Smooth muscle cell (in vitro differentiated cells): ENCODE results near the gene ARHGAP25. TPM values are rescaled to one million over a fixed set of nuclear protein-coding genes. Genes with fewer than 3 reads are reported as not detected.
A peak's percentile ranks its signal among the peaks of the same experiment; 100 is the strongest.

ENCODE experiments used
- DNase-seq: peaks from one replicate; lab custom pipeline; 2025; ENCODE audit not compliant: unreplicated experiment; lab: John Stamatoyannopoulos, UW
- H2AFZ ChIP-seq: fragments of 200-600 bp; sonication (generic); 2 replicates; pipeline ENCODE4 v1.6.0; 2016; ENCODE audit warnings: antibody characterized with exemption, low read depth, mild to moderate bottlenecking
- H3F3A ChIP-seq: fragments of 200-600 bp; sonication (generic); 2 replicates; pipeline ENCODE4 v1.6.0; 2017; ENCODE audit warnings: antibody characterized with exemption, low read depth
- H3K27ac ChIP-seq: fragments of 200-600 bp; sonication (generic); 2 replicates; pipeline ENCODE4 v1.5.1; 2016; ENCODE audit warnings: low read depth, mild to moderate bottlenecking
- H3K27me3 ChIP-seq: fragments of 200-600 bp; sonication (generic); 2 replicates; pipeline ENCODE4 v1.6.1; 2016; ENCODE audit warnings: low read depth, mild to moderate bottlenecking
- H3K36me3 ChIP-seq: fragments of 200-600 bp; sonication (generic); 2 replicates; pipeline ENCODE4 v1.5.1; 2016; ENCODE audit warnings: low read depth
- H3K4me1 ChIP-seq: fragments of 200-600 bp; sonication (generic); 2 replicates; pipeline ENCODE4 v1.5.1; 2016; ENCODE audit warnings: low read depth
- H3K4me2 ChIP-seq: fragments of 200-600 bp; sonication (generic); 2 replicates; pipeline ENCODE4 v1.6.0; 2016; ENCODE audit warnings: mild to moderate bottlenecking
- H3K4me3 ChIP-seq: fragments of 200-600 bp; sonication (generic); 2 replicates; pipeline ENCODE4 v1.5.1; 2016; ENCODE audit warnings: mild to moderate bottlenecking
- H3K79me2 ChIP-seq: fragments of 200-600 bp; sonication (generic); 2 replicates; pipeline ENCODE4 v1.6.0; 2016; ENCODE audit warnings: low read depth, mild to moderate bottlenecking
- H3K9ac ChIP-seq: fragments of 200-600 bp; sonication (generic); 2 replicates; pipeline ENCODE4 v1.6.0; 2016; ENCODE audit warnings: low read depth
- H3K9me3 ChIP-seq: fragments of 200-600 bp; sonication (generic); replicated peaks from 2 replicates; pipeline ENCODE4 v1.5.1; 2016; ENCODE audit warnings: low read depth
- H4K20me1 ChIP-seq: fragments of 200-600 bp; sonication (generic); 2 replicates; pipeline ENCODE4 v1.6.0; 2016; ENCODE audit warnings: low read depth
- CTCF ChIP-seq: fragments of 200-600 bp; sonication (generic); IDR thresholded peaks from 2 replicates; pipeline ENCODE4 v1.5.1; 2017; ENCODE audit warnings: borderline replicate concordance, mild to moderate bottlenecking, antibody characterized with exemption; ENCODE audit not compliant: insufficient read depth, poor library complexity, severe bottlenecking
- WGBS: methylation state at CpG from one replicate; pipeline ENCODE4 v1.1.7; 2016; ENCODE audit warnings: low lambda C conversion rate; 5-methylcytosine and 5-hydroxymethylcytosine counted together
- polyA plus RNA-seq: library from polyadenylated mRNA; unstranded; fragments of >200 nt; fragmentation: Nextera tagmentation; extraction: Ambion mirVana; gene quantifications from 2 replicates; pipeline ENCODE4 v1.2.1, GENCODE V29; 2016
- total RNA-seq: library from RNA; depleted of rRNA; stranded (reverse); fragments of >200 nt; gene quantifications from 2 replicates; pipeline ENCODE4 v1.2.3, GENCODE V29; 2014

The ARHGAP25 gene
- total and polyA plus RNA-seq, 2 experiments from 2014 or later = 1.5 to 2.0 TPM

- no peak for DNase-seq
- Histone ChIP-seq H3K4me2 (no peak overlapping the region), H2AFZ (no peak overlapping the region), H3K79me2 (no peaks in the 10 kb centered on the region), H3K4me1 (peaks cover 18% of the 10 kb centered on the region), H3K4me3 (no peak overlapping the region), H3K9me3 (no peaks in the 10 kb centered on the region), H3K27ac (no peak overlapping the region), H3K9ac (no peak overlapping the region), H3K36me3 (no peaks in the 10 kb centered on the region), H4K20me1 (no peaks in the 10 kb centered on the region), H3F3A (peaks cover 18% of the 10 kb centered on the region), H3K27me3 (no peaks in the 10 kb centered on the region)
- peak; percentile 13 for TF ChIP-seq CTCF
- 76% methylated on average over 4 of the region's 4 CpGs for WGBS
Measured at GRCh38 chr2:68744366-68744912, 9.8 kb downstream of the ARHGAP25 start.

GRCh38 chr2:68745006-68745405 lies 10.4 kb downstream of the ARHGAP25 start:
- H3K9ac ChIP-seq = no peak overlapping the region
- no peak for DNase-seq
- H3K27ac ChIP-seq = no peak overlapping the region
- TF ChIP-seq CTCF = no peak
- no peak overlapping the region for H3K4me2 ChIP-seq
- no peaks in the 10 kb centered on the region for H3K36me3 ChIP-seq
- H3K4me1 ChIP-seq = peaks cover 18% of the 10 kb centered on the region
- no peaks in the 10 kb centered on the region for H3K79me2 ChIP-seq
- no peaks in the 10 kb centered on the region for H3K27me3 ChIP-seq
- H3K9me3 ChIP-seq = no peaks in the 10 kb centered on the region
- WGBS = 92% methylated on average over 2 of the region's 2 CpGs
- no peak overlapping the region for H3K4me3 ChIP-seq
- no peak overlapping the region for H2AFZ ChIP-seq
- peaks cover 18% of the 10 kb centered on the region for H3F3A ChIP-seq
- H4K20me1 ChIP-seq = no peaks in the 10 kb centered on the region

GRCh38 chr2:68746408-68746807 lies 11.8 kb downstream of the ARHGAP25 start:
- Histone ChIP-seq H3K4me3 (no peak overlapping the region), H3K9me3 (no peaks in the 10 kb centered on the region), H3K27ac (no peak overlapping the region), H3K4me2 (no peak overlapping the region), H3K4me1 (peaks cover 6% of the 10 kb centered on the region), H3K79me2 (no peaks in the 10 kb centered on the region), H3F3A (peaks cover 18% of the 10 kb centered on the region), H4K20me1 (no peaks in the 10 kb centered on the region), H3K27me3 (no peaks in the 10 kb centered on the region), H3K9ac (no peak overlapping the region), H3K36me3 (no peaks in the 10 kb centered on the region), H2AFZ (no peak overlapping the region)
- WGBS = 98% methylated on average over 11 of the region's 11 CpGs
- no peak for DNase-seq
- no peak for TF ChIP-seq CTCF

GRCh38 chr2:68747413-68747812 lies 12.8 kb downstream of the ARHGAP25 start:
- no peak for DNase-seq
- TF ChIP-seq CTCF = no peak
- no peaks in the 10 kb centered on the region for H3K27me3 ChIP-seq

More at GRCh38 chr2:68747413-68747812, 12.8 kb downstream of the ARHGAP25 start:
- Histone ChIP-seq H3K79me2 (no peaks in the 10 kb centered on the region), H3K36me3 (no peaks in the 10 kb centered on the region), H3F3A (peaks cover 16% of the 10 kb centered on the region), H3K27ac (peak overlapping the region; percentile 62), H3K4me3 (no peak overlapping the region), H4K20me1 (no peaks in the 10 kb centered on the region), H3K9me3 (no peaks in the 10 kb centered on the region), H3K4me1 (peaks cover 6% of the 10 kb centered on the region), H2AFZ (no peak overlapping the region), H3K9ac (no peak overlapping the region), H3K4me2 (peak overlapping the region; percentile 49)
- WGBS = 74% methylated on average over 6 of the region's 6 CpGs
